Measurements from ENCODE around the gene RALGAPA2. TPM values are rescaled to one million over a fixed set of nuclear protein-coding genes. Genes with fewer than 3 reads are reported as not detected.

The RALGAPA2 gene
- total RNA-seq, 2 donors from 2014 or later: 36.5 to 53.2 TPM

- WGBS: 1% methylated on average over 21 of the region's 33 CpGs
- TF ChIP-seq CTCF (IDR thresholded peaks at IDR 0.05) (no peak), POLR2AphosphoS5 (IDR thresholded peaks at IDR 0.05) (no peak), POLR2A (IDR thresholded peaks at IDR 0.05) (no peak)
- Histone ChIP-seq H3K27ac (peak overlapping the region; percentile 79 to 90), H3K4me3 (peak overlapping the region; percentile 81 to 91), H3K9me3 (no peaks in the 10 kb centered on the region), H3K36me3 (no peaks in the 10 kb centered on the region), H3K4me1 (replicated peaks) (no peaks in the 10 kb centered on the region), H3K27me3 (replicated peaks; ENCODE audit: insufficient read depth) (no peaks in the 10 kb centered on the region)
- intact Hi-C loops (cut with DNase I): no loop called here
- DNase-seq (ENCODE audit: low spot score): peak; percentile 25
Measured at GRCh38 chr20:20712004-20712473, 405 bp downstream of the RALGAPA2 start.

GRCh38 chr20:20711413-20711812, 1.0 kb downstream of the RALGAPA2 start:
- TF ChIP-seq CTCF (IDR thresholded peaks at IDR 0.05): no peak
- TF ChIP-seq POLR2A (IDR thresholded peaks at IDR 0.05): no peak
- TF ChIP-seq POLR2AphosphoS5 (IDR thresholded peaks at IDR 0.05): no peak
- H3K4me1 ChIP-seq (replicated peaks): no peaks in the 10 kb centered on the region
- no peaks in the 10 kb centered on the region for H3K36me3 ChIP-seq
- no peaks in the 10 kb centered on the region for H3K27me3 ChIP-seq (replicated peaks; ENCODE audit: insufficient read depth)
- WGBS: 28% methylated on average over 3 of the region's 3 CpGs
- peak overlapping the region; percentile 81 to 91 for H3K4me3 ChIP-seq
- intact Hi-C loops (cut with DNase I): no loop called here
- peak overlapping the region; percentile 79 to 90 for H3K27ac ChIP-seq
- no peaks in the 10 kb centered on the region for H3K9me3 ChIP-seq
- peak; percentile 23 for DNase-seq (ENCODE audit: low spot score)

GRCh38 chr20:20710443-20711315, 1.8 kb downstream of the RALGAPA2 start:
- intact Hi-C loops (cut with DNase I): no loop called here
- WGBS: 17% methylated on average over 6 of the region's 6 CpGs
- H3K36me3 ChIP-seq: no peaks in the 10 kb centered on the region
- peak; percentile 67 for DNase-seq (ENCODE audit: low spot score)
- no peaks in the 10 kb centered on the region for H3K9me3 ChIP-seq
- peak overlapping the region; percentile 81 to 91 for H3K4me3 ChIP-seq
- H3K27ac ChIP-seq: peak overlapping the region; percentile 79 to 90
- TF ChIP-seq POLR2A (IDR thresholded peaks at IDR 0.05) (no peak), CTCF (IDR thresholded peaks at IDR 0.05) (no peak), POLR2AphosphoS5 (IDR thresholded peaks at IDR 0.05) (peak; percentile 76)
- H3K27me3 ChIP-seq (replicated peaks; ENCODE audit: insufficient read depth): no peaks in the 10 kb centered on the region
- no peaks in the 10 kb centered on the region for H3K4me1 ChIP-seq (replicated peaks)

- no peak overlapping the region for H3K4me3 ChIP-seq
- peak overlapping the region; percentile 79 to 90 for H3K27ac ChIP-seq
- H3K4me1 ChIP-seq (replicated peaks): no peaks in the 10 kb centered on the region
- H3K27me3 ChIP-seq (replicated peaks; ENCODE audit: insufficient read depth): no peaks in the 10 kb centered on the region
- DNase-seq (ENCODE audit: low spot score): no peak
- H3K36me3 ChIP-seq: no peaks in the 10 kb centered on the region
- TF ChIP-seq CTCF (IDR thresholded peaks at IDR 0.05): no peak
- TF ChIP-seq POLR2A (IDR thresholded peaks at IDR 0.05): no peak
- no peak for TF ChIP-seq POLR2AphosphoS5 (IDR thresholded peaks at IDR 0.05)
- 81% methylated on average over 3 of the region's 3 CpGs for WGBS
- no peaks in the 10 kb centered on the region for H3K9me3 ChIP-seq
- intact Hi-C loops (cut with DNase I): no loop called here
Measured at GRCh38 chr20:20709887-20710286, 2.6 kb downstream of the RALGAPA2 start.
